ENCODE results near the gene CELF1.
A peak's percentile ranks its signal among the peaks of the same experiment; 100 is the strongest.
"Not testable (repeated sequence)": the region's sequence is repeated elsewhere in the genome, so short reads cannot be mapped to it uniquely, and the experiment has no call there.

CELF1 gene

DNA sequence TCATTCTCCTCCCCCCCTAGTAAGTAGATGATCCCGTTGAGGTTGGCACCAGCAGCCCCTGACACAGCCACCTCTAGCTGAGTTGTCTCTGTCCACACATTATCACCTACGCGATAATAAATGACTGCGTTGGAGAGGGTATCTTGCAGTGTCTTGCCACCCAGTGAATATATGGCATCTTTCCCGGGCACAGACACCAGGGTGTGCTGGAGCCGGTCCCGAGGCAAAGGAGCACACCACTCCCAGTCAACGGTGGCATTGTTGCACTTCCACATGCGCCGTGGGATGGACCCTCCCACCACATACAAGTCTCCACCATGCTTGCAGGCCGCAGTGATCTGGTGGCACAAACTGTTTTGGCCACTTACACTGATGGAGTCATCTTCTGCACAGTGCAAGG lies 20.4 kb upstream of the CELF1 start:
- DNase-seq (ENCODE audit: low read depth) = no peak

DNA sequence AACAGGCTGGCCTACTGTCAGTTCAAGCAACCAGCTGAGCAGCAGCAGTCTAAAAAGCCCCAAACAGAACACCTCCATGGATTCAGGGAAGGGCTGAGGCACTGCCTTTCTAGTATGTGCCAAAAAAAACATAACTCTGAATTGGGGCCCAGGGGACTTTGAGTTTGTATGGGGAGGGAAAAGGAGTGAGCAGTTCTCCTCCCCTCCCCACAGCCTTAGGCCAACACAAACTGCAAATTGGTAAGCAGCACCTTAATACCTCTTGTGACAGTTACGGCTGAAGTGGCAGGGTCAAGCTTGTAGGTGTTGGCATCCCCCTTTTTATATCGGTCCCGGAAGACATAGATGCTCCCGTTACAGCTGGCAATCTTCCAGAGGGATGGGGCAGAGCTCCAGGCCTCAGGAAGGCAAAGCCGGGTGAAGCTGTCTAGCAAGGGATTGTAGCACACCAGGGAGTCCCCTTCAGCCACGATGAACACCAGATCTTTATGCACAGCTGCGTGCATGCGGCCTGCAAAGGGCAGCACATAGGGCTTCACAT lies 19.9 kb upstream of the CELF1 start:
- no peak for DNase-seq (ENCODE audit: low read depth)

DNA sequence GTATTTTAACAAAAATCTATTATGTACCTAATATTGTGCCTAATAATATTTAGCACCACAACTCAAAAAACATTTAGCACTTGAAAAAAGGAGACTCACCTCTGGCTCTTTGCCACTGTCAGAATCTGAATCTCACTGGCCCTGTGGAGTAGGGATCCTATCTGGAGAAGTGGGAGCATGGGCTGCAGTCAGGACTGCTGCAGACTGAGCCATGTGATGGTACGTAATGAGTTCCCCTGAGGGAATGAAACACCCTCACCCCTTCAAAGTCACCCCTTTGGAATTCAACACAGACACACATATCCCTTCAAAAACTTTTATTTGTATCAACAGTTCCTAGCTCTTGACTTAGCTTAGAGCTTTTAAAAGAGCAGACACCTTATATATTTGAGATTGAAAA lies 19.0 kb upstream of the CELF1 start:
- no peak for DNase-seq (ENCODE audit: low read depth)

DNA sequence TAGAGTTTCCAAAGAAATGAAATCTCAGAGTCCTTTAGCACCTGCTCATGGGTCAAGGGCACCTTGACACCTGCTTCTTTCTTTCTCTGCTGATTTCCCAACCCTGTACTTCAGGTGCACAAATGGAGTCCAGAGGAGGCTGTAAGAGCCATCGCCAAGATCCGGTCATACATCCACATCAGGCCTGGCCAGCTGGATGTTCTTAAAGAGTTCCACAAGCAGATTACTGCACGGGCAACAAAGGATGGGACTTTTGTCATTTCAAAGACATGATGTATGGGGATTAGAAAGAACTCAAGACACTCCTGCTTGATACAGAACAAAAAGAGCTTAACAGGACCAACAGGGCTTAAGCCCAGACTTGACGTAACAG lies 18.4 kb upstream of the CELF1 start:
- no peak for DNase-seq (ENCODE audit: low read depth)

DNA sequence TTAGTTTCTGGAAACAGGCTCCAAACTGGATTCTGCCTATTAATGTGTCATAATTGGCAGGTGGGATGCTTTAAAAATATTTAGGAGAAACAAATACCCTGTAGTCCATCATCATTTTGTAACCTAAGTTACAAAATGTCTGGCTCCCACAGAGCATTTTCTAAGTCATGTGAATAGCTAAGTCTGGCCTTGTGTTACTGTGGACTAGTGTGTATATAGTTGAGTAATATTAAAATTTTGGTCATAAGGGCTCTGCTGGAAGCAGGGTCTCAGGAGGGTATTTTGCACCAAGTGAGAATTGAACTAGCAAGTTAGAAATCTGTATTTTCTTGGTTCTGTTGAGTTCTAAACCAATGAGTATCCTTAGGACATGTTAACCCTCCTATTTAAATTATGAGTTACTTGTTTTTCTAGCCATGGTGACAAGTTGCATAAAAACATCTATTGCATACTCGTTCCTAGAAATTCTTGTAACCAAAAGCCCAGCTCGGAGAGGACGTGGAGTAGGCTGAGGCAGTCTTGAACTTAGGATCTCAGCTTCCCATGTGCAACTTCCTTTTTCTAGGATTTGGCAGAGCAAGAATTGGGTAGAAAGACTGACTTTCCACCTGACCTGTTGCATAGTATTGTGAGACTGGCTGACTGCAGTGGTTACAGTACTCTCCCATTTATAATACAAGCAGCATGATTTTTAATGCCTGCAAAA lies 17.9 kb upstream of the CELF1 start:
- DNase-seq (ENCODE audit: low read depth) = no peak

DNA sequence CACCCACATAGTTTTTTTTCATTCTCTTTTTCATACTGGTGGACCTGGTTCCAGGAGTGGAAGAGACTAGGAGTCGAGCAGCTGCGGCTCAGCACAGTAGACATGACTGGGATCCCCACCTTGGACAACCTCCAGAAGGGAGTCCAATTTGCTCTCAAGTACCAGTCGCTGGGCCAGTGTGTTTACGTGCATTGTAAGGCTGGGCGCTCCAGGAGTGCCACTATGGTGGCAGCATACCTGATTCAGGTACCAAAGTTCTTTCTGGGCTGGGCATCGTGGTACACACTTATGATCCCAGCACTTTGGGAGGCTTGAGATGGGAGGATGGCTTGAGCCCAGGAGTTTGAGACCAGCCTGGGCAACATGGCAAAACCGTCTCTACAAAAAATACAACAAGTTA lies 16.7 kb upstream of the CELF1 start:
- DNase-seq (ENCODE audit: low read depth) = no peak

DNA sequence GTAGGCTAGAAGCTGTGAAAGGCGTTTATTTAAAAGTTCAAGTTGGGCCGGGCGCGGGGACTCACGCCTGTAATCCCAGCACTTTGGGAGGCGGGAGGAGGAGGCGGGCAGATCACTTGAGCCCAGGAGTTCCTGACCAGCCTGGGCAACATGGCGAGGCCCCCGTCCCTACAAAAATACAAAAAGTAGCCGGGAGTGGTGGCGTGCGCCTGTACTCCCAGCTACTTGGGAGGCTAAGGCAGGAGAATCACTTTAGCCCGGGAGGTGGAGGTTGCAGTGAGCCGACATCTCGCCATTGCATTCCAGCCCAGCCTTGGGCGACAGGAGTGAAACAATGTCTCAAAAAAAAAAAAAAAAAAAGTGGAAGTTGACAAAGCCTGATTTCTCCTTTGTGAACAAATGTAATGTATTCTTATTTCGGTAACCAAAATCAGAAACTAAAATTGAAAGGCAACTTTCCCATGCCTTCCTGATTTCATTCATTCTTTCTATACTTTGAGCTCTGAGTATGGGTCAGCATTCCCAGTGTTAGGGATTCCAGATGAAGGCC lies 13.3 kb upstream of the CELF1 start:
- DNase-seq (ENCODE audit: low read depth) = no peak

DNA sequence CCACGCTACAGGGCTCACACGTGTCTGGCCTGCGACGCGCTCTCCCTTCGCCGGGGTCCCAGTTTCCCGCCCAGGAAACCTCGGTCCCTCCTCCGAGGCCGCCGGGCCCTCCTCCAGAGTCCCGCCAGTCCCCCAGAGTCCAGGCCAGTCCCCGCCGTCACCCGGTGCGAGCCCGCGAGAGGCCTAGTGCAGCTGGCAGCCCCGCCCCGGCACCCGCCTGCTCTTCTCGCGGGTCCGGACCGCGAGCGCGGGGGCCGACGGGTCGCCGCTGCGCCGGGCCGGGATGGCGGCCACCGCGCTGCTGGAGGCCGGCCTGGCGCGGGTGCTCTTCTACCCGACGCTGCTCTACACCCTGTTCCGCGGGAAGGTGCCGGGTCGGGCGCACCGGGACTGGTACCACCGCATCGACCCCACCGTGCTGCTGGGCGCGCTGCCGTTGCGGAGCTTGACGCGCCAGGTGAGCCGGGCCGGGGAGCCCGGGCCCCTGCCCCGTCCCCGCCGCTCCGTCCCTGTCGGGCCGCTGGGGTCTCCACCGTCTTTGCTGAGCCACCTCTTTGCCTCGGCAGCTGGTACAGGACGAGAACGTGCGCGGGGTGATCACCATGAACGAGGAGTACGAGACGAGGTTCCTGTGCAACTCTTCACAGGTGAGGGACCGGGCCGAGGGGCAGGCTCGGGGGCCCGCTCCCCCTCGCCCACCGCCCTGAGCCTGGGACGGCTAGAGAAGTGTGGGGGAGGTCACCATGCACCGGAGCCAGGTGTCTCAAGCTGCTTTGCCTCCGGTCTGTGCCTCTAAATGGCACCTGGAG lies 12.6 kb upstream of the CELF1 start, which contains the start of gene PTPMT1:
Gene PTPMT1, plus strand, starts transcription at position 260 of the 809 bp plus-strand sequence. Its CDS starts 24 bp downstream, at position 284.
- peak; percentile 40 for DNase-seq (ENCODE audit: low read depth)

DNA sequence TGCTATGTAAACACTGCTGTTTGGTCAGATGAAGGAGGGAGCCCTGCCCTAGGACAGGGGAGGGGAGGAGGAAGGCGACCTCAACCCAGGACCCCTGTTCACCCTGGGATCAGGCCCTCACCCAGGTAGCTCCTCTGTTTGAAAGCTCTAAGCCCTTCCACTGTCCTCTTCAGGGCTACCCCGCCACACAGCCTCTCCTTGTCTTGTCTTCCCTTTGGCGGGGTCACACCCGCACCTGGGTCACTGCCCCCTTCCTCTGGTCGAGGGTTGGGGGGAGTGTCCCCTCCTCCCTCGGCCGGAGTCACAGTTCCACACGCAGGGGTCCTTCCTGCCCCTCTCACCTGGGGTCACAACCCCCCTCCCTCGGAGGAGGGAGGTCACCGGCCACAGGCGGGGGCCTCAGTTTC lies 12.0 kb upstream of the CELF1 start:
- DNase-seq (ENCODE audit: low read depth) = no peak

DNA sequence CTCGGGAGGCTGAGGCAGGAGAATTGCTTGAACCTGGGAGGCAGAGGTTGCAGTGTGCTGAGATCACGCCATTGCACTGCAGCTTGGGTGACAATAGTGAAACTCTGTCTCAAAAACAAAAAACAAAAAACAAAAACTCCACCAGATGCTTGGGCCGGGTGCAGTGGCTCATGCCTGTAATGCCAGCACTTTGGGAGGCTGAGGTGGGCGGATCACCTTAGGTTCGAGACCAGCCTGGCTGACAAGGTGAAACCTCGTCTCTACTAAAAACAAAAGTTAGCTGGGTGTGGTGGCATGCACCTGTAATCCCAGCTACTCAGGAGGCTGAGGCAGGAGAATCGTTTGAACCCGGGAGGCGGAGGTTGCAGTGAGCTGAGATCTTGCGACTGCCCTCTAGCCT lies 11.4 kb upstream of the CELF1 start:
- not testable (repeated sequence) for DNase-seq (ENCODE audit: low read depth)

DNA sequence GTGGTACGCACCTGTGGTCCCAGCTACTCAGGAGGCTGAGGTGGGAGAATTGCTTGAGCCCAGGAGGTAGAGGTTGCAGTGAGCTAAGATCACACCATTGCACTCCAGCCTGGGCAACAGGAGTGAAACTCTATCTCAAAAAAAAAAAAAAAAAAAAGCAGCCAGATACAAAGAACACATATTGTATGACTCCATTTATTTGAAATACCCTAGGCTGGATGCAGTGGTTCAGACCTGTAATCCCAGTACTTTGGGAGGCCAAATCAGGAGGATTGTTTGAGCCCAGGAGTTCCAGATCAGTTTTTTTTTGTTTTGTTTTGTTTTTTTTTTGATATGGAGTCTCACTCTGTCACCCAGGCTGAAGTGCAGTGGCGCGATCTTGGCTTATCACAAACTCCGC lies 9.5 kb upstream of the CELF1 start:
- not testable (repeated sequence) for DNase-seq (ENCODE audit: low read depth)

DNA sequence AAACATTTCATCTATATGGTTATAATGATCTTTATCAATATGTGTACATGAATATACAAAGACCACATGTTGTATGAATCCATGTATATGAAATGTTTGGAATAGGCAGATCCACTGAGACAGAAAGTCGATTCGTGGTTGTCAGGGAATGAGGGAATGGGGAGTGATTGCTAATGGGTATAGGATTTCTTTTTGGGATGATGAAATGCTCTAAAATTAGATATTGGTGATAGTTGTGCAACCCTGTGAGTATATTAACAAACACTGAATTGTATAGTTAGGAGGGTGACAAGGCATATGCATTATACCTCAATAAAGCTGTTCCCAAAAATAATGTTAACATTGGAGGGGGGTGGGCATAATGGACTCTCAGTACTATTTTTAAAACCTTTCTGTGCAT lies 7.5 kb upstream of the CELF1 start:
- DNase-seq (ENCODE audit: low read depth) = no peak

DNA sequence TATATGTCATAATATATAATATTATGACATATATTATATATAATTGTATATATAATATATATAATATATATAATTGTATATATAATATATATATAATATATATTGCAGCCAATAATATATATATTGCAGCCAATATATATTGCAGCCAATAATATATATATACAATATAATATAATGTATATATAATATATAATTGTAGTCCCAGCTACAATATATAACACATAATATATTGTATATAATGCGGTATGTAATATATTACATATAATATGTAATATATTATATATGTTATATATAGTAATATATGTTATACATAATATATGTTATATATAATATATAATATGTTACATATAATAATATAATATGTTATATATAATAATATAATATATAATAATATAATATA lies 5.8 kb upstream of the CELF1 start:
- DNase-seq (ENCODE audit: low read depth) = no peak

DNA sequence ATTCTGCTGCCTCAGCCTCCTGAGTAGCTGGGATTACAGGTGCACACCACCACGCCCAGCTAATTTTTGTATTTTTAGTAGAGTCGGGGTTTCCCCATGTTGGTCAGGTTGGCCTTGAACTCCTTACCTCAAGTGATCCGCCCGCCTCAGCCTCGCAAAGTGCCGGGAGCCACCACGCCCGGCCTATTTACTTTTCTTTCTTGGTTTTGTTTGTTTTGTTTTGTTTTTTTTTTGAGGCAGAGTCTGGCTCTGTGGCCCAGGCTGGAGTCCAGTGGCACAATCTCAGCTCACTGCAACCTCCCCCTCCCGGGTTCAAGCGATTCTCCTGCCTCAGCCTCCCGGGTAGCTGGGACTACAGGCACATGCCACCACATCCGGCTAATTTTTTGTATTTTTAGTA lies 4.1 kb upstream of the CELF1 start:
- not testable (repeated sequence) for DNase-seq (ENCODE audit: low read depth)

DNA sequence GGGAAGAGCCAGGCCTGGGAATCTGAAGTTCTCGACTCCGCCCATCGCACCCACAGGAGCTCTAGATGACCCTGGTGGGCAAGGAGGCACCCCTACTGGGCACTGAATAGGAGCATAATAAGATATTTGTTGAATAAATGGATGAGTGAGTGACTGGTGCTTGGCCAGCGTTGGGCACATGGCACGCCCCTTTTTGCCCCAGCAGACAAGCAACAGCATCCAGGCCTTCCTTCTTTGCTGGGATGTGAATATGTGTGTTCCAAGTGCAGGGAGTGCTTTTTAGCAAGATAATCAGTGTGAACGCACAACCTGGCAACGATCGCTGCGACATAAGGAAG lies 443 bp upstream of the CELF1 start:
- no peak for DNase-seq (ENCODE audit: low read depth)

DNA sequence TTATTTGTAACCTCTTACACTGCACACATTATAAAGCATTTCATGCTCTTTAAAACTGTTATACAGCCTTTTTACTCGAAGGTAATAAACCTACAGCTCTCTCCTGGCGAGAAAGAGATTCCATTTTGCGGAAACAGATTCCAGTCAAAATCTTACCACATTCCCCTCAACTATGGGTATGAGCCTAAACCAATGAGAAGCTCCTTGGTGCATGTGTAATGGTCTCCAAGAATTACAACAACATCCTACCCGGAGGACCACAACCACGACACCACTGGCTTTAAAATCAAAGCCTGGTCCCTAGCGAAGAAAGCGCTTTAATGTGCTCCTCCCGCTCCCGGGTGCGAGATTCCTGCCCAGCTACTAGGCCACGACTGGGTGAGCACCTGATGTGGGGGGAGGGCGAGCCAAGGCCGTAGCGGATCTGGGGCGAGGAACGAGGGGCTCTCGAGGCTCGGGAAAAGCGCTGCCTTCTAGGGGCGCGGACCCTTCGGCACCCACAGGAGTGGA lies 821 bp downstream of the CELF1 start:
- DNase-seq (ENCODE audit: low read depth) = no peak

DNA sequence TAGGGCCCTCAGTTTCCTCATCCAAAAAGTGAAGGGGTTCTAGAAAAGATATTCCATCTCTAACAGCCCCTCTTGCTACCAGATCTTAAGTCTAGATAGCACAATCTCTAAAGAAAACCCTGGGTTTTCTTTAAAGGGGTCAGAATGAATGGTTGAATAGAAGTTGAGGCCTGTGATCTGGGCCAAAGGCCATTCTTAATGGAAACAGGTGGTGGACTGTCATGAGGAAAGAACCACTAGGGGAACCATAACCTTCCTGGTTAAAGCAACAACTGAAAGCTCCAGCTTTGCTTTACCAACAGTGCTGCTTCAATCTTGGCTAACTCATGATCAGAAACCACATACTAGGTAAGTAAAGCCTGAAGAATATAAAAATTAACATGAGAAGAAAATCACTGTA lies 1.8 kb downstream of the CELF1 start:
- DNase-seq (ENCODE audit: low read depth) = no peak

DNA sequence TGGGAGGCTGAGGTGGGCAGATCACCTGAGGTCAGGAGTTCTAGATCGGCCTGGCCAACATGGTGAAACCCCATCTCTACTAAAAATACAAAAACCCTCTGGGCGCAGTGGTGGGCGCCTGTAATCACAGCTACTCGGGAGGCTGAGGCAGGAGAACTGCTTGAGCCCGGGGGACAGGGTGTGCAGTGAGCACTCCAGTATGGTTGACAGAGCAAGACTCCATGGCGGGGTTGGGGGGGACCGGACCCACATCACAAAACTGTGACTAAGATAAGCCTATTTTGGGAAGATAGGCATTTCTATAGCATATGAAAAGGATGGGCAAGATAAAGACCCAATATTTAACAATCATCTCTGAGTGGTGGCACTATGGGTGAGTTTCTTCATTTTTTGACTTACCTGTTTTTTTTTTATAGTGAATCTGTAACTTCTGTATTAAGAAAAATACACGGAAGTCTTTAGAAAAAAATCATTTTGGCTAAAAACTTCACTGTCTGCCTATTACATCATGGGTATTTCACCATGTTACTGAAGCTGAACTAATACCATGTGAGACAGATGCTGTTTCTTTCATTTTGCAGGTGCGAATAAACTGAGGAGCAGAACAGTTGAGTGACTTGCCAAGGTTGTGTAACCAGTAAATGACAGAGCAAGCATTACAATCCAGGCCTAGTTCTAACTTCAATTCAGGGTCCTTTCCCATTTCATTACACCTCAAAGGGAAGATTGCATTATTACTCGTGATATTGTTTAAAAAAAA lies 2.5 kb downstream of the CELF1 start:
- DNase-seq (ENCODE audit: low read depth) = no peak

DNA sequence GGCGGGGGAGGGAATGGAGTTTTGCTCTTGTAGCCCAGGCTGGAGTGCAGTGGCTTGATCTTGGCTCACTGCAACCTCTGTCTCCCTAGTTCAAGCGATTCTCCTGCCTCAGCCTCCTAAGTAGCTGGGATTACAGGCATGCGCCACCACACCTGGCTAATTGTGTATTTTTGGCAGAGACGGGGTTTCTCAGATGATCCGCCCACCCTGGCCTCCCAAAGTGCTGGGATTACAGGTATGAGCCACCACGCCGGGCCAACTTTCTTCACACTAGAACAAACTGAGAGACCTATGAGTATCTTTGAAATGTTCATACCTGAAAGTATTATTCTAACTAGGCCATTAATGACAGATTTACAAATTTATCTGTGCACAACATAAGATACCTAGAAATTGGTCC lies 6.7 kb downstream of the CELF1 start:
- not testable (repeated sequence) for DNase-seq (ENCODE audit: low read depth)

DNA sequence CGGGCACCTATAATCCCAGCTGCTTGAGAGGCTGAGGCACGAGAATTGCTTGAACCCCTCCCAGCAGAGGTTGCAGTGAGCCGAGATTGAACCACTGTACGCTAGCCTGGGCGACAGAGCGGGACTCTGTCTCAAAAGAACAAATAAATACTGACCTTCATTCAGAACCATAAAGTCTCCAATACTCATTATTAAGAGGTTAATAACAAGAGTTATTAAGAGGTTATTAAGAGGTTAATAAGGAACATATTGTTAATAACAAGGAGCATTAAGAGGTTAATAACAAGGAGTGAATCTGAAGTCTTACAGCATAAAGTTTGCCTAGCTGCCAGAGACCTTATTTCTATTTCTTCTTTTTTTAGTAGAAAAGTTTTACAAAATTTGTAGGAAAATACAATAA lies 7.6 kb downstream of the CELF1 start:
- no peak for DNase-seq (ENCODE audit: low read depth)

DNA sequence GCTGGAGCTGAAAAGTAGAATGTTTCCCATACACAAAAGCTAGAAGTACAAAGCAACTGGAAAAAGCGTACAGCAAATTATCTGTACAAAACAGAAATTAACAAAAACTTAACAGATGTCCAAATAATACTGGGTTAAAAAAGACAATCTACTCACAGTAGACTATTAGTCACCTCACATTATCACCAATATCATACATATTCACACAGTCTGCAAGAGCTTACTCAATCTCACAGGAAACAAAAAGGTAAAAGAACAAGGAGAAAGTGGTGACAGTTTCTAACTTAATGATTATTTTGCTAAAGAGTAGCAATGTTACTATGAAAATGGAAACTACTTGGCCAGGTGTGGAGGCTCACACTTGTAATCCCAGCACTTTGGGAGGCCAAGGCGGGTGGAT lies 11.9 kb downstream of the CELF1 start:
- DNase-seq (ENCODE audit: low read depth) = no peak

DNA sequence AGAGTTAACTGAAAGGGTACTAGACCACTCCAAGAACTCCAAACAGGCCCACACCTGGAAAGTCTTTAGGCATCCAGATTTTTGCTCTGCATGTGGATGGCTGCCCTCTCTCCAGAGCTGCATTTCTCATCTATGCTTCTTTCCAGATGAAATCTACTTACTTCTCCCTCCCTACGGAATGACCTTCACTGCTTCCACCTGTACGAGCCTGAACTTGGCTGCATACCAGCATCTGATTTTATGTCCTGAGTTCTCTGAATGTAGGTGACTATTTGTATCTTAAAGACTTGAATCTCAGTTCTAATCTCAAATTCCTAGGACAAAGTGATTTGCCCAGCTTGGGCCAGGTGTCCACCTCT lies 13.3 kb downstream of the CELF1 start:
- no peak for DNase-seq (ENCODE audit: low read depth)
